ENCODE data around the gene WHAMM.

The WHAMM gene

GRCh38 chr15:82833362-82833682 lies 23.9 kb downstream of the WHAMM start:
- TF ChIP-seq ZNF639 (tag by site-specific recombination; IDR thresholded peaks at IDR 0.05) (no peak), ZNF112 (tag by site-specific recombination; IDR thresholded peaks at IDR 0.05) (no peak), ZBTB1 (tag by site-specific recombination; IDR thresholded peaks at IDR 0.05) (no peak), ZNF514 (tag by site-specific recombination; IDR thresholded peaks at IDR 0.05) (no peak), ZXDB (tag by site-specific recombination; IDR thresholded peaks at IDR 0.05) (no peak), ZNF37A (tag by site-specific recombination; IDR thresholded peaks at IDR 0.05) (no peak), ZNF433 (tag by site-specific recombination; IDR thresholded peaks at IDR 0.05; ENCODE audit: low read depth) (no peak), ZNF580 (tag by site-specific recombination; IDR thresholded peaks at IDR 0.05) (no peak), ZNF623 (tag by site-specific recombination; IDR thresholded peaks at IDR 0.05) (no peak)
- TF ChIP-seq, protein P1, sequence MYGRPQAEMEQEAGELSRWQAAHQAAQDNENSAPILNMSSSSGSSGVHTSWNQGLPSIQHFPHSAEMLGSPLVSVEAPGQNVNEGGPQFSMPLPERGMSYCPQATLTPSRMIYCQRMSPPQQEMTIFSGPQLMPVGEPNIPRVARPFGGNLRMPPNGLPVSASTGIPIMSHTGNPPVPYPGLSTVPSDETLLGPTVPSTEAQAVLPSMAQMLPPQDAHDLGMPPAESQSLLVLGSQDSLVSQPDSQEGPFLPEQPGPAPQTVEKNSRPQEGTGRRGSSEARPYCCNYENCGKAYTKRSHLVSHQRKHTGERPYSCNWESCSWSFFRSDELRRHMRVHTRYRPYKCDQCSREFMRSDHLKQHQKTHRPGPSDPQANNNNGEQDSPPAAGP (tag by site-specific recombination; IDR thresholded peaks at IDR 0.05): no peak
- TF ChIP-seq, protein P2, sequence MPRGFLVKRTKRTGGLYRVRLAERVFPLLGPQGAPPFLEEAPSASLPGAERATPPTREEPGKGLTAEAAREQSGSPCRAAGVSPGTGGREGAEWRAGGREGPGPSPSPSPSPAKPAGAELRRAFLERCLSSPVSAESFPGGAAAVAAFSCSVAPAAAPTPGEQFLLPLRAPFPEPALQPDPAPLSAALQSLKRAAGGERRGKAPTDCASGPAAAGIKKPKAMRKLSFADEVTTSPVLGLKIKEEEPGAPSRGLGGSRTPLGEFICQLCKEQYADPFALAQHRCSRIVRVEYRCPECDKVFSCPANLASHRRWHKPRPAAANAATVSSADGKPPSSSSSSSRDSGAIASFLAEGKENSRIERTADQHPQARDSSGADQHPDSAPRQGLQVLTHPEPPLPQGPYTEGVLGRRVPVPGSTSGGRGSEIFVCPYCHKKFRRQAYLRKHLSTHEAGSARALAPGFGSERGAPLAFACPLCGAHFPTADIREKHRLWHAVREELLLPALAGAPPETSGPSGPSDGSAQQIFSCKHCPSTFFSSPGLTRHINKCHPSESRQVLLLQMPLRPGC (tag by site-specific recombination; IDR thresholded peaks at IDR 0.05): no peak
- Histone ChIP-seq H3K4me3 (ENCODE audit: low read depth, low read length) (no peak overlapping the region), H3K36me3 (ENCODE audit: control insufficient read depth in 2 of 2, insufficient read depth in 1 of 2, low read length in 2 of 2) (peaks cover 31 to 95% of the 10 kb centered on the region in 2 experiments), H3K4me1 (ENCODE audit: control insufficient read depth, insufficient read depth, low read length) (no peaks in the 10 kb centered on the region), H3K27ac (ENCODE audit: extremely low read depth, low read depth, low read length) (no peak overlapping the region), H3K9me3 (ENCODE audit: control insufficient read depth, insufficient read depth, low read depth, low read length) (no peaks in the 10 kb centered on the region)
- ChIA-PET CTCF (interaction anchor here (0.6 to 1.7 kb wide), 4 partner anchors 16 to 201 kb away, joined by 3 to 10 read pairs (median 6); no protein-coding TSS in a partner anchor), POLR2A (no interaction called here)

GRCh38 chr15:82835391-82835917 lies 26.0 kb downstream of the WHAMM start:
- Histone ChIP-seq H3K9me3 (ENCODE audit: control insufficient read depth, insufficient read depth, low read depth, low read length) (no peaks in the 10 kb centered on the region), H3K4me3 (ENCODE audit: low read depth, low read length) (no peak overlapping the region), H3K36me3 (ENCODE audit: control insufficient read depth in 2 of 2, insufficient read depth in 1 of 2, low read length in 2 of 2) (peaks cover 33 to 80% of the 10 kb centered on the region in 2 experiments), H3K4me1 (ENCODE audit: control insufficient read depth, insufficient read depth, low read length) (no peaks in the 10 kb centered on the region), H3K27ac (ENCODE audit: extremely low read depth, low read depth, low read length) (no peak overlapping the region)
- ChIA-PET CTCF (no interaction called here), POLR2A (no interaction called here)
- TF ChIP-seq ZNF16 (tag by site-specific recombination; IDR thresholded peaks at IDR 0.05; ENCODE audit: low read depth): no peak
- no peak for TF ChIP-seq SP3 (tag by site-specific recombination; IDR thresholded peaks at IDR 0.05)
- no peak for TF ChIP-seq ZNF48 (tag by site-specific recombination; IDR thresholded peaks at IDR 0.05)
- TF ChIP-seq ZNF311 (tag by site-specific recombination; IDR thresholded peaks at IDR 0.05; ENCODE audit: borderline replicate concordance): no peak
- TF ChIP-seq ZNF23 (tag by site-specific recombination; IDR thresholded peaks at IDR 0.05; ENCODE audit: borderline replicate concordance): no peak
- no peak for TF ChIP-seq ZNF132 (tag by site-specific recombination; IDR thresholded peaks at IDR 0.05; ENCODE audit: borderline replicate concordance)
- TF ChIP-seq ZNF585B (tag by site-specific recombination; IDR thresholded peaks at IDR 0.05): no peak
- TF ChIP-seq ZSCAN18 (tag by site-specific recombination; IDR thresholded peaks at IDR 0.05): no peak
- TF ChIP-seq TCF7L2 (IDR thresholded peaks at IDR 0.05; ENCODE audit: borderline replicate concordance, low read depth, low read length): no peak
- TF ChIP-seq, protein P3, sequence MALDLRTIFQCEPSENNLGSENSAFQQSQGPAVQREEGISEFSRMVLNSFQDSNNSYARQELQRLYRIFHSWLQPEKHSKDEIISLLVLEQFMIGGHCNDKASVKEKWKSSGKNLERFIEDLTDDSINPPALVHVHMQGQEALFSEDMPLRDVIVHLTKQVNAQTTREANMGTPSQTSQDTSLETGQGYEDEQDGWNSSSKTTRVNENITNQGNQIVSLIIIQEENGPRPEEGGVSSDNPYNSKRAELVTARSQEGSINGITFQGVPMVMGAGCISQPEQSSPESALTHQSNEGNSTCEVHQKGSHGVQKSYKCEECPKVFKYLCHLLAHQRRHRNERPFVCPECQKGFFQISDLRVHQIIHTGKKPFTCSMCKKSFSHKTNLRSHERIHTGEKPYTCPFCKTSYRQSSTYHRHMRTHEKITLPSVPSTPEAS (tag by site-specific recombination; IDR thresholded peaks at IDR 0.05): no peak
- no peak for TF ChIP-seq TRIM28 (IDR thresholded peaks at IDR 0.05; ENCODE audit: borderline replicate concordance, low read length)
- no peak for TF ChIP-seq ZNF837 (tag by site-specific recombination; IDR thresholded peaks at IDR 0.05)
- TF ChIP-seq ZNF184 (tag by site-specific recombination; IDR thresholded peaks at IDR 0.05): no peak
- no peak for TF ChIP-seq ZNF148 (tag by site-specific recombination; IDR thresholded peaks at IDR 0.05; ENCODE audit: borderline replicate concordance)
- no peak for TF ChIP-seq ZNF114 (tag by site-specific recombination; IDR thresholded peaks at IDR 0.05)
- TF ChIP-seq ZNF211 (tag by site-specific recombination; IDR thresholded peaks at IDR 0.05; ENCODE audit: low read depth): no peak
- no peak for TF ChIP-seq MYNN (tag by site-specific recombination; IDR thresholded peaks at IDR 0.05; ENCODE audit: borderline replicate concordance)

Data from HEK293 (cell line).